HepG2 (cell line): ENCODE measurements around the gene ABTB2. TPM values are rescaled to one million over a fixed set of nuclear protein-coding genes. Genes with fewer than 3 reads are reported as not detected.

Experiments
- ARNT2 ChIP-seq: sonication (generic); formaldehyde crosslinking; IDR thresholded peaks from 2 replicates; pipeline ENCODE4 v1.8.0; 2022; ENCODE audit warnings: mild to moderate bottlenecking, low read depth, missing genetic modification reagents, moderate library complexity
- BCL3 ChIP-seq: sonication (generic); formaldehyde crosslinking; IDR thresholded peaks from 2 replicates; pipeline ENCODE4 v1.5.1; 2020; ENCODE audit warnings: mild to moderate bottlenecking, missing genetic modification reagents, moderate library complexity
- GATA4 ChIP-seq: sonication (generic); IDR thresholded peaks from 2 replicates; pipeline ENCODE4 v1.6.1; 2016; ENCODE audit warnings: antibody characterized with exemption, low read depth, borderline replicate concordance
- RFX5 ChIP-seq: IDR thresholded peaks from 2 replicates; pipeline ENCODE4 v1.6.1; 2011; ENCODE audit warnings: low read depth, low read length, improper control_type of control experiment
- SIN3A ChIP-seq: IDR thresholded peaks from 2 replicates; pipeline ENCODE4 v1.6.1; 2011; ENCODE audit warnings: low read depth, mild to moderate bottlenecking, control low read depth, low read length, borderline replicate concordance
- SIX4 ChIP-seq: sonication (generic); formaldehyde crosslinking; IDR thresholded peaks from 2 replicates; pipeline ENCODE4 v1.4.0; 2020; ENCODE audit warnings: missing genetic modification reagents
- SP140L ChIP-seq: sonication (generic); formaldehyde crosslinking; IDR thresholded peaks from 2 replicates; pipeline ENCODE4 v1.4.0; 2020; ENCODE audit warnings: missing genetic modification reagents, borderline replicate concordance
- TRAFD1 ChIP-seq: sonication (generic); formaldehyde crosslinking; IDR thresholded peaks from 2 replicates; pipeline ENCODE4 v1.5.1; 2020; ENCODE audit warnings: missing genetic modification reagents, mild to moderate bottlenecking, borderline replicate concordance
- XBP1 ChIP-seq: sonication (generic); formaldehyde crosslinking; IDR thresholded peaks from 2 replicates; pipeline ENCODE4 v1.5.0; 2020; ENCODE audit warnings: missing genetic modification reagents
- ZNF570 ChIP-seq: sonication (generic); formaldehyde crosslinking; IDR thresholded peaks from 2 replicates; pipeline ENCODE4 v1.4.0; 2020; ENCODE audit warnings: mild to moderate bottlenecking, missing genetic modification reagents, borderline replicate concordance
- ZNF691 ChIP-seq: sonication (generic); formaldehyde crosslinking; IDR thresholded peaks from 2 replicates; pipeline ENCODE4 v1.4.0; 2020; ENCODE audit warnings: missing genetic modification reagents, low read depth, mild to moderate bottlenecking, borderline replicate concordance
- ZNF724P ChIP-seq: sonication (generic); formaldehyde crosslinking; IDR thresholded peaks from 2 replicates; pipeline ENCODE4 v1.8.0; 2022; ENCODE audit warnings: missing genetic modification reagents, borderline replicate concordance
- ZNF792 ChIP-seq: IDR thresholded peaks from 2 replicates; pipeline ENCODE4 v1.6.1; 2016
- ZNF839 ChIP-seq: sonication (generic); formaldehyde crosslinking; IDR thresholded peaks from 2 replicates; pipeline ENCODE4 v1.4.0; 2020; ENCODE audit warnings: missing genetic modification reagents, mild to moderate bottlenecking, borderline replicate concordance
- ZSCAN31 ChIP-seq: sonication (generic); formaldehyde crosslinking; IDR thresholded peaks from 2 replicates; pipeline ENCODE4 v1.5.0; 2020; ENCODE audit warnings: low read depth, mild to moderate bottlenecking, missing genetic modification reagents
- polyA plus RNA-seq, 8 experiments: library from polyadenylated mRNA; depleted of rRNA in 3 of 8; stranded (reverse) in 7 of 8; unstranded in 1 of 8; fragments of >200 nt; fragmentation: Illumina TruSeq in 4 of 8; extraction: Trizol in 4 of 8; gene quantifications; 2 replicates each; pipeline versions ENCODE4 v1.2.1 to v1.2.3, GENCODE V29; 2011 to 2016; ENCODE audit warnings: low read depth in 4 of 8, missing spikeins in 1 of 8, mixed read lengths in 1 of 8; ENCODE audit not compliant: insufficient read depth in 1 of 8
- total RNA-seq, 5 experiments: library from RNA; depleted of rRNA; stranded (reverse); fragments of >200 nt; fragmentation: Illumina TruSeq; extraction: Trizol; gene quantifications; 2 replicates each; pipeline ENCODE4 v1.2.3, GENCODE V29; 2016; ENCODE audit warnings: low read depth in 1 of 5
- TF ChIP-seq, protein P1 (sequence below): sonication (generic); formaldehyde crosslinking; IDR thresholded peaks from 2 replicates; pipeline ENCODE4 v1.5.0; 2020; ENCODE audit warnings: mild to moderate bottlenecking, missing genetic modification reagents, borderline replicate concordance
- TF ChIP-seq, protein P2 (sequence below): sonication (generic); formaldehyde crosslinking; conservative IDR thresholded peaks from 2 replicates; pipeline ENCODE4 v1.4.0; 2020; ENCODE audit warnings: mild to moderate bottlenecking, missing genetic modification reagents, moderate library complexity
- TF ChIP-seq, protein P3 (sequence below): sonication (generic); formaldehyde crosslinking; IDR thresholded peaks from 2 replicates; pipeline ENCODE4 v1.9.0; 2022; ENCODE audit warnings: low read depth, missing genetic modification reagents

The ABTB2 gene
- total and polyA plus RNA-seq, 2 of the 13 experiments (the other 11 are each of a cell fraction or from before 2014, with no cell fraction given), result 5.1 to 15.4 TPM

DNA sequence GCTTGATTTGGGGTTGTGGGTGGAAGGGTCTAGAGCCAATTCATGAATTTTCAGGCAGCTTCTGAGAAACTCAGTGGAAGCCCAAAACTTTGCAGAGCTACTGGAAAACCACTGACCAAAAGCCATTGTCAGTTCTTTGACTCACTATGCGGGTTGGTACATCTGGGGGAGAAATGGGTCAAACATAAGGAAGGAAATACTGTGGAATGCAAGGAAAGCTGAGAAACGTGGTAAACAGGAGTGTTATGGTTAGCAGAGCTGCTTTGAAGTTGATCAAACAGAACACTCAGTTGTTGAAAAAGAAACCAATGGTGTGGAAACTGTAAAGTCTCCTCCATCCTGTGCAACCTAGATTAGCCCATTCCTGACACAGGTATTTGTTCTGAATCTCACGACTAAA, 6.3 kb upstream of the ABTB2 start (continued):
- no peak for TF ChIP-seq TRAFD1 (CRISPR knock-in tag)
- TF ChIP-seq SIN3A, result peak; percentile 43; the same call in 1 of the 2 replicates
- TF ChIP-seq, protein P1, sequence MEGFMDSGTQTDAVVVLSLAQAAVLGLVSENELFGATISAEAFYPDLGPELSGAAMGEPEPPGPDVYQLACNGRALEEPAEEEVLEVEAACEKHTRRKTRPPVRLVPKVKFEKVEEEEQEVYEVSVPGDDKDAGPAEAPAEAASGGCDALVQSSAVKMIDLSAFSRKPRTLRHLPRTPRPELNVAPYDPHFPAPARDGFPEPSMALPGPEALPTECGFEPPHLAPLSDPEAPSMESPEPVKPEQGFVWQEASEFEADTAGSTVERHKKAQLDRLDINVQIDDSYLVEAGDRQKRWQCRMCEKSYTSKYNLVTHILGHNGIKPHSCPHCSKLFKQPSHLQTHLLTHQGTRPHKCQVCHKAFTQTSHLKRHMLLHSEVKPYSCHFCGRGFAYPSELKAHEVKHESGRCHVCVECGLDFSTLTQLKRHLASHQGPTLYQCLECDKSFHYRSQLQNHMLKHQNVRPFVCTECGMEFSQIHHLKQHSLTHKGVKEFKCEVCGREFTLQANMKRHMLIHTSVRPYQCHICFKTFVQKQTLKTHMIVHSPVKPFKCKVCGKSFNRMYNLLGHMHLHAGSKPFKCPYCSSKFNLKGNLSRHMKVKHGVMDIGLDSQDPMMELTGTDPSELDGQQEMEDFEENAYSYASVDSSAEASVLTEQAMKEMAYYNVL (CRISPR knock-in tag), result no peak
- TF ChIP-seq ZSCAN31 (CRISPR knock-in tag), result no peak
- peak; percentile 39; the same call in 1 of the 2 replicates for TF ChIP-seq SIX4 (CRISPR knock-in tag)
- TF ChIP-seq ARNT2 (CRISPR knock-in tag), result no peak
- TF ChIP-seq BCL3 (CRISPR knock-in tag), result no peak
- no peak for TF ChIP-seq RFX5
- TF ChIP-seq GATA4, result peak; percentile 78
- TF ChIP-seq, protein P2, sequence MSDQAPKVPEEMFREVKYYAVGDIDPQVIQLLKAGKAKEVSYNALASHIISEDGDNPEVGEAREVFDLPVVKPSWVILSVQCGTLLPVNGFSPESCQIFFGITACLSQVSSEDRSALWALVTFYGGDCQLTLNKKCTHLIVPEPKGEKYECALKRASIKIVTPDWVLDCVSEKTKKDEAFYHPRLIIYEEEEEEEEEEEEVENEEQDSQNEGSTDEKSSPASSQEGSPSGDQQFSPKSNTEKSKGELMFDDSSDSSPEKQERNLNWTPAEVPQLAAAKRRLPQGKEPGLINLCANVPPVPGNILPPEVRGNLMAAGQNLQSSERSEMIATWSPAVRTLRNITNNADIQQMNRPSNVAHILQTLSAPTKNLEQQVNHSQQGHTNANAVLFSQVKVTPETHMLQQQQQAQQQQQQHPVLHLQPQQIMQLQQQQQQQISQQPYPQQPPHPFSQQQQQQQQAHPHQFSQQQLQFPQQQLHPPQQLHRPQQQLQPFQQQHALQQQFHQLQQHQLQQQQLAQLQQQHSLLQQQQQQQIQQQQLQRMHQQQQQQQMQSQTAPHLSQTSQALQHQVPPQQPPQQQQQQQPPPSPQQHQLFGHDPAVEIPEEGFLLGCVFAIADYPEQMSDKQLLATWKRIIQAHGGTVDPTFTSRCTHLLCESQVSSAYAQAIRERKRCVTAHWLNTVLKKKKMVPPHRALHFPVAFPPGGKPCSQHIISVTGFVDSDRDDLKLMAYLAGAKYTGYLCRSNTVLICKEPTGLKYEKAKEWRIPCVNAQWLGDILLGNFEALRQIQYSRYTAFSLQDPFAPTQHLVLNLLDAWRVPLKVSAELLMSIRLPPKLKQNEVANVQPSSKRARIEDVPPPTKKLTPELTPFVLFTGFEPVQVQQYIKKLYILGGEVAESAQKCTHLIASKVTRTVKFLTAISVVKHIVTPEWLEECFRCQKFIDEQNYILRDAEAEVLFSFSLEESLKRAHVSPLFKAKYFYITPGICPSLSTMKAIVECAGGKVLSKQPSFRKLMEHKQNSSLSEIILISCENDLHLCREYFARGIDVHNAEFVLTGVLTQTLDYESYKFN (CRISPR knock-in tag), result peak; percentile 68
- TF ChIP-seq, protein P3, sequence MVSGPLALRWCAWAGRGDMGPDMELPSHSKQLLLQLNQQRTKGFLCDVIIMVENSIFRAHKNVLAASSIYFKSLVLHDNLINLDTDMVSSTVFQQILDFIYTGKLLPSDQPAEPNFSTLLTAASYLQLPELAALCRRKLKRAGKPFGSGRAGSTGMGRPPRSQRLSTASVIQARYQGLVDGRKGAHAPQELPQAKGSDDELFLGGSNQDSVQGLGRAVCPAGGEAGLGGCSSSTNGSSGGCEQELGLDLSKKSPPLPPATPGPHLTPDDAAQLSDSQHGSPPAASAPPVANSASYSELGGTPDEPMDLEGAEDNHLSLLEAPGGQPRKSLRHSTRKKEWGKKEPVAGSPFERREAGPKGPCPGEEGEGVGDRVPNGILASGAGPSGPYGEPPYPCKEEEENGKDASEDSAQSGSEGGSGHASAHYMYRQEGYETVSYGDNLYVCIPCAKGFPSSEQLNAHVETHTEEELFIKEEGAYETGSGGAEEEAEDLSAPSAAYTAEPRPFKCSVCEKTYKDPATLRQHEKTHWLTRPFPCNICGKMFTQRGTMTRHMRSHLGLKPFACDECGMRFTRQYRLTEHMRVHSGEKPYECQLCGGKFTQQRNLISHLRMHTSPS (CRISPR knock-in tag), result no peak
- no peak for TF ChIP-seq ZNF570
- peak; percentile 62; the same call in 1 of the 2 replicates for TF ChIP-seq ZNF691 (CRISPR knock-in tag)
- TF ChIP-seq ZNF792 (CRISPR knock-in tag), result no peak
- no peak for TF ChIP-seq ZNF839 (CRISPR knock-in tag)
- no peak for TF ChIP-seq SP140L (CRISPR knock-in tag)
- no peak for TF ChIP-seq XBP1 (CRISPR knock-in tag)
- no peak for TF ChIP-seq ZNF724P (CRISPR knock-in tag)
